ENCODE results near the gene PRKCA.

PRKCA gene

DNA sequence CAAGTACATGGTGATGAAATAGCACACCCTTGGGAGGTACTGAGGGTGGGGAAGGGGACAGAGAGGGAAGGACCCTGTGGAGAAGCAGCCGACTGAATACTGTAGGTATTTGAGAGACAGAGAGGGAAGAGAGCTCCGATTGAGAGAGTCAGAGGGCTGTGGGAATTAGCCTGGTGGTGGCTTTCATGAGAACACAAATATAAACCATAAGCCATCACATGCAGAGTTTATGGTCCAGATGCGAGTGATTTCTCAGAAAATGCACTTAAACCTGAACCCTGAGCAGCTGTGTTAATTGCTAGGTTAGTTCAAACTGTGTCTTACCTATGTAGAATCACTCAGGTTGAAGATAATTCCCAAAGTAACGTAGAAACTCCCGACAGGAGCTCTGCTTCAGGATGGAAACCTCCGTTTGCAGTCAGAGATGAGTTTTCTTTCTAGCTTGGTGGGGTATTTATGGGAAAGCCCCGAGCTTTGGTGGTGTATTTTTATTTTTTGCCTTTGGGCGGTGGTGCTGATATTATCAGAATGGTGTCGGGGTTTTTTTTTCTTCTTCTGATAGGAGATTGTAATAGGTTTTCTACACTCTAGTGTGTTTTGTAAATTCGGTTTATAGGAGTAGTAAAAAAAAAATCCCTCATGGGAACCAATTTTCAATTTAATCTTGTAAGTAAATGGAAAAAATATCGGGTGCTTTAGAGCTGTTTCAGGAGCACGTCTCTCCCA, 347.6 kb downstream of the PRKCA start:
- DNase-seq (ENCODE audit: low read depth) = no peak
- no peak overlapping the region for H3K4me3 ChIP-seq (ENCODE audit: low read depth, low read length)
- TF ChIP-seq, protein P1, sequence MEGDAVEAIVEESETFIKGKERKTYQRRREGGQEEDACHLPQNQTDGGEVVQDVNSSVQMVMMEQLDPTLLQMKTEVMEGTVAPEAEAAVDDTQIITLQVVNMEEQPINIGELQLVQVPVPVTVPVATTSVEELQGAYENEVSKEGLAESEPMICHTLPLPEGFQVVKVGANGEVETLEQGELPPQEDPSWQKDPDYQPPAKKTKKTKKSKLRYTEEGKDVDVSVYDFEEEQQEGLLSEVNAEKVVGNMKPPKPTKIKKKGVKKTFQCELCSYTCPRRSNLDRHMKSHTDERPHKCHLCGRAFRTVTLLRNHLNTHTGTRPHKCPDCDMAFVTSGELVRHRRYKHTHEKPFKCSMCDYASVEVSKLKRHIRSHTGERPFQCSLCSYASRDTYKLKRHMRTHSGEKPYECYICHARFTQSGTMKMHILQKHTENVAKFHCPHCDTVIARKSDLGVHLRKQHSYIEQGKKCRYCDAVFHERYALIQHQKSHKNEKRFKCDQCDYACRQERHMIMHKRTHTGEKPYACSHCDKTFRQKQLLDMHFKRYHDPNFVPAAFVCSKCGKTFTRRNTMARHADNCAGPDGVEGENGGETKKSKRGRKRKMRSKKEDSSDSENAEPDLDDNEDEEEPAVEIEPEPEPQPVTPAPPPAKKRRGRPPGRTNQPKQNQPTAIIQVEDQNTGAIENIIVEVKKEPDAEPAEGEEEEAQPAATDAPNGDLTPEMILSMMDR (IDR thresholded peaks at IDR 0.05; ENCODE audit: low read depth, low read length) = no peak
- TF ChIP-seq MYC (IDR thresholded peaks at IDR 0.05; ENCODE audit: low read depth, low read length) = no peak
- TF ChIP-seq POLR2A (IDR thresholded peaks at IDR 0.05; ENCODE audit: extremely low read depth, insufficient read length) = no peak
- no peak for TF ChIP-seq MAX (IDR thresholded peaks at IDR 0.05; ENCODE audit: low read depth, low read length)

- no peak overlapping the region for H3K4me3 ChIP-seq (ENCODE audit: low read depth, low read length)
- DNase-seq (ENCODE audit: low read depth) = no peak
Observed at GRCh38 chr17:66650544-66650877, 348.1 kb downstream of the PRKCA start.

DNA sequence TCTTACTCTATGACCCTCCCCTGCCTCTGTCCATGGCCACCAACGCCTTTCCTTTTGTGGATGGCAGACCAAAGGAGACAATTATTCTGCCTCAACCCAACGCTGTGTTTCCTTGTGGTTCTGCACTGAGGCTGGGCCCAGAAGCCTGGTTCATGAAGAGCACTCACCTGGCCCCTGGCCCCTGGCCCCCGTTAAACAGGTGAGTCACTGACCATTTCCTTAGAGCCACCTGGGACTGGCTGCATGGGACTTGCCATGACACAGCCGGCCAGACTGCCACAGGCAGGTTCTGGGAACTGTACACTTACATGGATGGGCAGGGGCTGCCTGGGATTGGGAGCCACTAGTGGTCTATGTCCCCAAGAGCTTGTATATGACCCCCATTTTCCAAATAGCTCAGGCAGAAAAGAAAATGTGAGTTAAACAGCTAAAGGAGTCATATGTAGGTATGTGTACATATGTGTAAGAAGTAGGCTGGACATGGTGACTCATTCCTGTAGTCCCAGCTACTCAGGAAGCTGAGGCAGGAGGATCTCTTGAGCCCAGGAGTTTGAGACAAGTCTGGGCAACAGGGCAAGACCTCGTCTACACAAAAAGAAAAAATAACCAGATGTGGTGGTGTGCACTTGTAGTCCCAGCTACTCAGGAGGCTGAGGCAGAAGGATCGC, 350.6 kb downstream of the PRKCA start:
- no peak for DNase-seq (ENCODE audit: low read depth)
- no peak overlapping the region for H3K4me3 ChIP-seq (ENCODE audit: low read depth, low read length)
- TF ChIP-seq POLR2A (IDR thresholded peaks at IDR 0.05; ENCODE audit: extremely low read depth, insufficient read length) = no peak
- TF ChIP-seq, protein P1 (IDR thresholded peaks at IDR 0.05; ENCODE audit: low read depth, low read length) = no peak
- TF ChIP-seq MAX (IDR thresholded peaks at IDR 0.05; ENCODE audit: low read depth, low read length) = no peak
- no peak for TF ChIP-seq MYC (IDR thresholded peaks at IDR 0.05; ENCODE audit: low read depth, low read length)

More at GRCh38 chr17:66650544-66650877, 348.1 kb downstream of the PRKCA start:
- TF ChIP-seq POLR2A (IDR thresholded peaks at IDR 0.05; ENCODE audit: extremely low read depth, insufficient read length) (no peak), MAX (IDR thresholded peaks at IDR 0.05; ENCODE audit: low read depth, low read length) (no peak), MYC (IDR thresholded peaks at IDR 0.05; ENCODE audit: low read depth, low read length) (no peak)
- TF ChIP-seq, protein P1 (IDR thresholded peaks at IDR 0.05; ENCODE audit: low read depth, low read length) = no peak

GRCh38 chr17:66654106-66654740, 351.8 kb downstream of the PRKCA start:
- no peak for TF ChIP-seq MYC (IDR thresholded peaks at IDR 0.05; ENCODE audit: low read depth, low read length)
- TF ChIP-seq MAX (IDR thresholded peaks at IDR 0.05; ENCODE audit: low read depth, low read length) = no peak
- no peak overlapping the region for H3K4me3 ChIP-seq (ENCODE audit: low read depth, low read length)
- no peak for DNase-seq (ENCODE audit: low read depth)

DNA sequence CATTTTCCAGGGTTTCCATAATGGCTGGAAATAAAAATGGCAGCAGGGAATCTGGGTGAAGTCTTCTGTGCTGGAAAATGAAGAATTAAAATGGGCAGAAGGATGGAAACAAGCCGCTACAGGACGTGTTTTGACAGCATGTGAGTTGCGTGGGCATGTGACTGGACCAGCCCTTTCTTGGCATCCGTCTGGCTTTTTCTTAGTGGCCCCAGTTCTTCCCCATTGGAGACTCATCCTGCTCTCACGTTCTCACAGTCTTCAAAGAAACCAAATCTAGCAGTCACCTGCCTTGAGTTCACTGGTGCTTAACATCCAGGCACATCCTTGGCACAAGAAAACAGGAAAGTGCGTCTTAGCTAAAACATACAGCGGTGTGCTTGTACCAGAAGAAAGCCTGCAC, 352.4 kb downstream of the PRKCA start:
- no peak overlapping the region for H3K4me3 ChIP-seq (ENCODE audit: low read depth, low read length)
- no peak for DNase-seq (ENCODE audit: low read depth)
- TF ChIP-seq, protein P1 (IDR thresholded peaks at IDR 0.05; ENCODE audit: low read depth, low read length) = no peak
- TF ChIP-seq POLR2A (IDR thresholded peaks at IDR 0.05; ENCODE audit: extremely low read depth, insufficient read length) (no peak), MAX (IDR thresholded peaks at IDR 0.05; ENCODE audit: low read depth, low read length) (no peak)

DNA sequence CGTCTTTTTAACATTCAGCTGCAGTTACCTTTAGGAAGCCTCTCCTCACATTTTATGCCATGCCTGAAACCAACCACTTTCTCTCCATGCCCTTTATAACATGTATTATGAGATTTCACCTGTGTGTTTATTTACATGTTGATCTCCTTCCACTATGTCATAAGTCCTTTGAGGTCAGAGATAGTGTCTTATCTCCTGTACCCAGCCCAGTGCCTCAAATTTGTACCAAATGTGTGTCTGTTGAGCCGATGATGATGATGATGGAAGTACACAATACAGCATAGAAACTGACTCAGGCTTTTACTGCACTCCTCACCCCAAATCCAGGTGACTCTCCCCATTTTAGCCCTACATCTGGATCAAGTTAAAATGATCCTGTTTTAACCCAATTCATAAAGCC, 353.0 kb downstream of the PRKCA start:
- H3K4me3 ChIP-seq (ENCODE audit: low read depth, low read length) = no peak overlapping the region
- TF ChIP-seq POLR2A (IDR thresholded peaks at IDR 0.05; ENCODE audit: extremely low read depth, insufficient read length) (no peak), MYC (IDR thresholded peaks at IDR 0.05; ENCODE audit: low read depth, low read length) (no peak), MAX (IDR thresholded peaks at IDR 0.05; ENCODE audit: low read depth, low read length) (no peak)
- TF ChIP-seq, protein P1 (IDR thresholded peaks at IDR 0.05; ENCODE audit: low read depth, low read length) = no peak
- no peak for DNase-seq (ENCODE audit: low read depth)

Measured in NB4 (cell line).